GM19328 (cell line): ENCODE results near the gene GNB2.
"Not testable (repeated sequence)": the region's sequence is repeated elsewhere in the genome, so short reads cannot be mapped to it uniquely, and the experiment has no call there.

Experiments used
- ATAC-seq: cut with Tn5 transposase; IDR thresholded peaks from one replicate; pipeline ENCODE4 v1.9.1; 2021; ENCODE audit warnings: mild to moderate bottlenecking, moderate library complexity; ENCODE audit not compliant: unreplicated experiment

The GNB2 gene

DNA sequence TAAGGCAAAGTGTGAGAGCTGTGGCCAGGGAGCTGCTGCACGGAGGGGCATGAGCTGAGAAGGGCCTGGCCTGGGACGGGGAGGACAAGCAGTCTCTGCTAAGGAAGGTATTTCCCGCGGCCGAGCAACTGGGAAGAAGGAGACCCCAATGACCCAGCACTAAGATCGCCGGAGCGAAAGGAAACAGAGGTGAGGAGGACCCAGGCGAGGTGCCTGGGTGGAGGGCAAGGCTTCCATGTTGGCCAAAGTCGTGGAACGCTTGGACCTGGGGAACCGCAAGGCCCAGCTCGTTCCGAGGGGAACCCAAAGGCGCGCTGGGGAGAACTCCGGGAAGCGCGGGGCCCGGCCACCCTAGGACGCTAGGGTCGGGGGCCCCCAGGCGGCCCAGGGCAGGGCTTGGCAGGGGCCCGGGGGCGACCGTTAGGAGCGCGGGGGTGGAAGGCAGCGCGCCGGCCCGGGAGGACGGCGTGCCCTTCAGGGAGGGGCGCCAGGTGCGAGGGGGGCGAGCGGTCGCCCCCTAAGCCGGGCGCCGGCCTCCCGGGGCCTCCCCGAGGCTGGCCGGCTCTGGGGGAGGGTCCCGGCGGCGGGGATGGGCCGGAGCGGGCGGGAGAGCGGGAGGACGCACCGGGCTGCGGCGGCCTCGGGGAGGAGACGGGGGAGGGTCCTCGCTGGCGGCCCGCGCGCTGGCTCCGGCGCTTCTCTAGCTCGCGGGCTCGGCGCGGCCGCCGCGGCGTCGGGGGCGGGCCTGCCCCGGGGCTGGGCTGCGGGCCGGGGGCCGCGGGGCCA is 20.0 kb downstream of the GNB2 start:
- no peak for ATAC-seq

DNA sequence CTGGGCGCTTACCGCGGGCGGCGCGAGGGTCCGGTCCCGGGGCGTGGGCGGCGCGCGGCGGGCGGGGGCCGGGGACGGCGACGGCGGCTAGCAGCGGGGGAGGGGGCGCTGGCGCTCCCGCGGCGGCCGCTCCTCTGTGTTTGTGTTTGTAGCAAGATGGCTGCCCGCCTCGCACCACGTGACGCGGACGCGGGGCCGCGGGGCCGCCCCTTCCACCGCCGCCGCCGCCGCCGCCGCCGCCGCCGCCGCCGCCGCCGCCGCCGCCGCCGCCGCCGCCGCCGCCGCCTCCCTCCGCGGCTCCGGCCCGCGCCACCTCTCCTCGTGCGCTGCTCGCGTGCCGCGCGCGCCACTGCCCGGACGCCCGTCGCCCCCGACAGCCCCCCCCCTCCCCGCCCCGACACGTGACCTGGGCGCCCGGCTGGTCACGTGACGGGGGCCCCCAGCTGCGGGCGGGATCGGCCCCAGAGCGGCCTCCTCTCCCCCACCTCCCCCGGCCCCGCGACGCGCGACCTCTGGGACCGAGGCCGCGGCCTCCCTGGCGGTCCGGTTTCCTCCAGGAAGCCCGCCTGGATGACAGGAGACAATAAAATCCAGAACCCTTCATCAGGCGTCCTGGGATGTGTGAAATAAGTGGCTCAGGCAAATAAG is 20.7 kb downstream of the GNB2 start, which contains the start of gene GIGYF1:
Gene GIGYF1, minus strand, starts transcription at position 153 of the 648 bp plus-strand sequence. CDS start 6,012 bp downstream, outside the sequence.
- no peak for ATAC-seq

DNA sequence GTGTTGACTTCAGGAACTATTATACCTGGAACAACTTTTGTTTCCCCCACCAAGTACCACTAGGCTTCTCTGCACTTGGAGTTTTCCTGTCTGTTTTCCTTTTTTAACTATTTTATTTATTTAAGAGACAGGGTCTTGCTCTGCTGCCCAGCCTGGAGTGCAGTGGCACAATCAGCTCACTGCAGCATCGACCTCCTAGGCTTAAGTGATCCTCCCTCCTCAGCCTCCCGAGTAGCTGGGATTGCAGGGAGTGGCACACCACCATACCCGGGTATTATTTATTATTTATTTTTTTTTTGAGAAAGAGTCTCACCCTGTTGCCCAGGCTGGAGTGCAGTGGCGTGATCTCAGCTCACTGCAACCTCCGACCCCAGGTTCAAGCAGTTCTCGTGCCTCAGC is 22.6 kb downstream of the GNB2 start:
- no peak for ATAC-seq

DNA sequence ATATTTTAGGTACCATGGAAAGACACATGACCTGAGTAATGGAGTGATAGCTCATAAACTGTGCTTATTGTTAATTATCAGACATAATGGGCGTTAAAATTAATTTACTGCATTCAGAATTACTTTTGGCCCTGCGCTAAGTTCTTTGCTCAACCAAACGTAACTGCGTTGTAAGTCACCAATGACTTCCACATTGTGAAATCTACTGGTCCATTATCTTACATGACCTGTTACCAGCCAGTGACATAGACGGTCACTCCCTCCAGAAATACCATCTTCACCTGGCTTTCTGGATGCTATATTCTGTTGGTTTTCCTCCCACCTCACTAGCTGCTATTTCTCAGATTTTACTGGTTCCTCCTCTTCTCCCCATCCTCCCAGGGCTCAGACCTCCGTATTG is 25.5 kb downstream of the GNB2 start:
- no peak for ATAC-seq

DNA sequence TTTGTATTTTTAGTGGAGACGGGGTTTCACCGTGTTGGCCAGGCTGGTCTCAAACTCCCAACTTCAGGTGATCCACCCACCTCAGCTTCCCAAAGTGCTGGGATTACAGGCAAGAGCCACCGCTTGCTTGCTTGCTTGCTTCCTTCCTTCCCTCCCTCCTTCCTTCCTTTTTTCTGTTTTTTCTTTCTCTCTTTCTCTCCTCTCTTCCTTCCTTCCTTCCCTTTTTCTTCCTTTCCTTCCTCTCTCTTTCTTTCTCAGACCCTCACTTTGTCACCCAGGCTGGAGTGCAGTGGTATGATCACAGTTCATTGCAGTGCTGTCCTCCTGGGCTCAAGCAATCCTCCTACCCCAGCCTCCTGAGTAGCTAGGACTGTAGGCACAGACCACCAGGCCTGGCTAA is 27.5 kb downstream of the GNB2 start:
- ATAC-seq, result not testable (repeated sequence)

DNA sequence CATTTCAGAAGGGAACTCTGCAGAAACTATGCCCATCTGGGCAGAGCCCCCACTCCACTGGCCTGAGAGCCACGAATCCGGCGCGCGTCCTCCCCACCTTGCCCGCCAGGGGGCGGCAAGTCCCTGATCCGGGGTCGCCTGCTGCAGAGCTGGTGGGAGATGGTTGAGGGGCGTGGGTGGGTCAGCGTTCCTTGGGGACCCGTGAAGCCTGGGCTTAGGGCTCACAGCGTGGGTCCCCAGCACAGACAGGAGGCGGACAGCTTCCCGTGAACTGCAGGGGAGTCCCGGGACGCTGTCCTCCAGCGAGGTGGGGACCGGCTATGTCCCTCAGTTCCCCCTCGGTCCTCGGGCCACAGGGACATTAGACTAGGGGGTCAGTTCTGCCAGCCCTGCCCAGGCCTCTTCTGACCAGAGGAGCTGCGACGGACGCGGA is 31.8 kb downstream of the GNB2 start:
- peak; percentile 43 for ATAC-seq

DNA sequence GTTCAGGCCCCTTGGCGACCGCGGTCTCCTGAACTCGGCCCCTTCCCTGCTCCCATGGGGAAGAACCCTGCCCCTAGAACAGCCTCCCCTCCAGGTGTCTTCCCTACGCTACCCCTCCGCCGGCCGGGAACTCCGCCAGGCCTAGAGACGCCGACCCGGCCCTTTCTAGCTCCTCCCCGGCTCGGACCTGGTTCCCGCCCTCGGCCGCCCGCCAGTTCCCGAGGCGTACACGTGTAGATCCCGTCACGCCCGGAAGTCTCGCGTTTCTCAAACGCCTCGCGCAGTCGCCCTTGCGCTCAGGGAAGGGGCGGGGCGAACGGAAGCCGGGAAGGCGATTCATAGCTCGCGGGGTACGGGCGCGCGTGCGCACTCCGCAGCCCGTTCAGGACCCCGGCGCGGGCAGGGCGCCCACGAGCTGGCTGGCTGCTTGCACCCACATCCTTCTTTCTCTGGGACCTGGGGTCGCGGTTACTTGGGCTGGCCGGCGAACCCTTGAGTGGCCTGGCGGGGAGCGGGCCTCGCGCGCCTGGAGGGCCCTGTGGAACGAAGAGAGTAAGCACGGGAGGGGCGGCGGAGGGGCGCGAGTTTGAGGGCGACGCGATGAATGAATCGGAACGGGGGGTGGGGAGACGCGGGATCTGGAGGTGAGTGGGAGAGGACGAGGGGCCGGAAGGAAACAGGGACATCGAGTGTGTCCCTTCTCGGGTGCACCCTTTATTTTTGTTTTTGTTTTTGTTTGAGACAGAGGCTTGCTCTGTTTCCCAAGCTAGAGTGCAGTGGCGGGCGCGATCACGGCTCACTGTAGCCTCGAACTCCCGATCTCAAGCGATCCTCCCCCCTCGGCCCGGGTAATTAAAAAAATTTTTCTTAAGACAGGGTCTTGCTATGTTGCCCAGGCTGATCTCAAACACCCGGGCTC is 32.5 kb downstream of the GNB2 start, which contains the start of gene POP7:
Gene POP7, plus strand, starts transcription at position 369 of the 919 bp plus-strand sequence. CDS start 710 bp downstream, outside the sequence.
- ATAC-seq, result peak; percentile 88

DNA sequence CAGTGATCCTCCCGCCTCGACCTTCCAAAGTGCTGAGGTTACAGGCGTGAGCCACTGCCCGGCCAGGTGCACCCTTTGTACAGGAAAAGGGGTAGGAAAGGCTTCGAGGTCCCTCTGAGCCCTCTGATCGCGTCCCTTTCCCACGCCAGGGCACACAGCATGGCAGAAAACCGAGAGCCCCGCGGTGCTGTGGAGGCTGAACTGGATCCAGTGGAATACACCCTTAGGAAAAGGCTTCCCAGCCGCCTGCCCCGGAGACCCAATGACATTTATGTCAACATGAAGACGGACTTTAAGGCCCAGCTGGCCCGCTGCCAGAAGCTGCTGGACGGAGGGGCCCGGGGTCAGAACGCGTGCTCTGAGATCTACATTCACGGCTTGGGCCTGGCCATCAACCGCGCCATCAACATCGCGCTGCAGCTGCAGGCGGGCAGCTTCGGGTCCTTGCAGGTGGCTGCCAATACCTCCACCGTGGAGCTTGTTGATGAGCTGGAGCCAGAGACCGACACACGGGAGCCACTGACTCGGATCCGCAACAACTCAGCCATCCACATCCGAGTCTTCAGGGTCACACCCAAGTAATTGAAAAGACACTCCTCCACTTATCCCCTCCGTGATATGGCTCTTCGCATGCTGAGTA is 33.3 kb downstream of the GNB2 start:
- ATAC-seq, result no peak

DNA sequence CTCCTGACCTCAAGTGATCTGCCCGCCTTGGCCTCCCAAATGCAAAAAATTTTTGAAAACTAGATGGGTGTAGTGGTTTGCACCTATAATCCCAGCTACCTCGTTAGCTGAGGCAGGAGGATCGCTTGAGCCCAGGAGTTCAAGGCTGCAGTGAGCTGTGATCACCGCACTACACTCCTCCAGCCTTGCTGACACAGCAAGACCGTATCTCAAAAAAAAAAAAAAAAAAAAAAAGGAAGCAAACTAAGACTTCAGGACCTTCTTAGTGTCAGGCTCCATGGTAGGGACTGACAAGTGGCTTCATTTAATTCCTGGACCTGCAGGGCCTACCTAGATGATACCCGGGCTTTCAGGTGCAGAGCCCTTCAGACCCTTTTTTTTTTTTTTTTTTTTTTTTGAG is 34.9 kb downstream of the GNB2 start:
- no peak for ATAC-seq

DNA sequence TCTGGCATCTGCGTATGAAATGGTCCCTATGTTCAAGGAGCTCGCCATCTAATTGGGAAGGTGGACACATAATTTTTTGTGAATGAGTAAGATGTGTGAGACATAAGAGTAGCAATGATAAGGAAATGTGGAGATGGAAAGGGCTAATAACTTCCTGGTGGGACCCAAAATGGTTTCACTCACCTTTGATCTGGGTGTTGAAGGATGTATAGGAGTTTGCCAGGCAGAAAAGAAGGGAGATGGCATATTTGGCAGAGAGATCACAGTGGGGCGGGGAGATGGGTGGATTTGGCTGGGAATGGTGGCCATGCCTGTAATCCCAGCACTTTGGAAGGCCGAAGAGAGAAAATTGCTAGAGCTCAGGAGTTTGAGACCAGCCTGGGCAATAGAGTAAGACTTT is 36.9 kb downstream of the GNB2 start:
- ATAC-seq, result no peak

DNA sequence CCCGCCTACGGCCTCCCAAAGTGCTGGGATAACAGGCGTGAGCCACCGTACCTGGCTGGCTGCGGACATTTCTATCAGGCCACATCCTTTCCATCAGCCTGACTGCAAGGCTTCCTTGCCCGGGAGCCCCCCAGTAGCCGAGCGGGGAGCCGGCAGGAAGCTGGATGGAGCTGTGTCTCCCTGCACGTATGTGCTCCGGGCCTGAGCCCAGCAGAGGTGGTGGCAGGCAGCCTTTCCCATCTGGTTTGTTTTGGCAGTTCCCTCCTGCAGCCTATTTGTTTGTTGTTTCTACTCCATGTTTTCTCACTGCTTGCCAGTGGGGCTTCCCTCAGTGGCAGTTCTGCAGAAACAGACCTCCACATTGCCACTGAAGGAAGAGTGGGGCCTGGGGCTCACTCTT is 37.8 kb downstream of the GNB2 start:
- no peak for ATAC-seq

DNA sequence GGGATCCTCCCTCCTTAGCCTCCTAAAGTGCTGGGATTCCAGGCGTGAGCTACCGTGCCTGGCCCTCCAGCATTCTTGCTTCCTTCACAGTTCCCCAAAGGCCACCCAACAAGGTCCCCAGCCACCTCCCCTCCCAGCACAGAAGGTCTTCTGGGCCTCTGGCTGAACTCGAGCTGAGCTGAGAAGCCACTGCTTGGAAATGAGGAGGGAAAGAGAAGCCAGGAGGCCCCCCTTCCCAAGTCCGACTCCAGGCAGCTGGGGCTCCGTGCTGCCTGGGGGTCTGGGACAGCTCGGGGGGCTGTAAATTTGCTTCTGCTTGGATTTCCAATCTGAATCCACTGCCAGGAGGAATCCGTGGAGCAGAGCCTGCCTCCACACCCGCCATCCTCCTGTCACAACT is 41.2 kb downstream of the GNB2 start:
- ATAC-seq, result no peak

DNA sequence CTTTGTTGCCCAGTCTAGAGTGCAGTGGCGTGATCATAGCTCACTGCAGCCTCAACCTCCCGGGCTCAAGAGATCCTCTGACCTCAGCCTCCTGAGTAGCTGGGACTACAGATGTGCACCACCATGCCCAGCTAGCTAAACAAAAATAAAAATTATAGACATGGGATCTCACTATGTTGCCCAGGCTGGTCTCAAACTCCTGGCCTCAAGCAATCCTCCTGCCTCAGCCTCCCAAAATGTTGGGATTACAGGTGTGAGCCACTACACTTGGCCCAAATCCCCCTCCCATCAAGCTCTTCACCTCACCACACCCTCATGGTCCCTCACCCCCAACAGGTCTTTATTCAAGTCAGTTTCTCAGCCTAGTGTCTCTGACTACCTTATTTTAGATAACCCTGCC is 43.5 kb downstream of the GNB2 start:
- not testable (repeated sequence) for ATAC-seq

DNA sequence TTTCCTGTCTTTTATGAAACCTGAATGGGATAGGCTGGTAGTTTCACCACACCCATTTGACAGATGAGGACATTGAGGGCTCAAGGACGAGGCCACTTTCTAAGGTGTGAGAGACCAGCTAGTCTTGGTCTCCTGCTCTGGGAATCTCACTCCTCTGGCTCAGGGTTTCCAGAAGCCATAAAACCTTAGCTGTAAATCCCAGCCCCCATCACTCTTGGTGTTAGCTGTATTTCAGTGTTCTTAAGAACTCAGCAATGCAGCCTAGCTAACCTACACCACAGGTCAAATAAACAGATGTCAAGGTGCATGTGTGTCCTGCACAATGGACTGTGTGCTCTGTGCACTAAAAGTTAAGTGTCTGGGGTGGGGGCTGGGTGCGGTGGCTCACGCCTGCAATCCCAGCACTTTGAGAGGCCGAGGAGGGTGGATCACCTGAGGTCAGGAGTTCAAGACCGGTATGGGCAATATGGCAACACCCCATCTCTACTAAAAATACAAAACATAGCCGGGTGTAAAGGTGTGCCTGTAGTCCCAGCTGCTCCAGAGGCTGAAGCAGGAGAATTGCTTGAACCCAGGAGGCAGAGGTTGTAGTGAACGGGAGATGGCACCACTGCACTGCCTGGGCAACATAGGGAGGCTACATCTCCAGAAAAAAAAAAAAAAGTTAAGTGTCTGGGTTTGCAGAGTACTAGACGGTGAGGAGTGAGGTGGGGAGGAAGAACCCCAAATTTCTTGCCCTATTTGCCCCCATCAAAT is 46.2 kb downstream of the GNB2 start:
- no peak for ATAC-seq

DNA sequence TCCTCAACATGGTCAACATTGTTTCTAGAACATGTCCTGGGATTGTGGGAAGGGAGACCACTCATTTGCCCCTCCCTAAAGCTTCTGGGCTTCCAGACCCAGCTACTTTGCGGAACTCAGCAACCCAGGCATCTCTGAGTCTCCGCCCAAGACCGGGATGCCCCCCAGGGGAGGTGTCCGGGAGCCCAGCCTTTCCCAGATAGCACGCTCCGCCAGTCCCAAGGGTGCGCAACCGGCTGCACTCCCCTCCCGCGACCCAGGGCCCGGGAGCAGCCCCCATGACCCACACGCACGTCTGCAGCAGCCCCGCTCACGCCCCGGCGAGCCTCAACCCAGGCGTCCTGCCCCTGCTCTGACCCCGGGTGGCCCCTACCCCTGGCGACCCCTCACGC is 46.7 kb downstream of the GNB2 start, which contains the start of gene EPO:
Gene EPO, plus strand, starts transcription at position 190 of the 392 bp plus-strand sequence. CDS start 513 bp downstream, outside the sequence.
- ATAC-seq, result no peak

DNA sequence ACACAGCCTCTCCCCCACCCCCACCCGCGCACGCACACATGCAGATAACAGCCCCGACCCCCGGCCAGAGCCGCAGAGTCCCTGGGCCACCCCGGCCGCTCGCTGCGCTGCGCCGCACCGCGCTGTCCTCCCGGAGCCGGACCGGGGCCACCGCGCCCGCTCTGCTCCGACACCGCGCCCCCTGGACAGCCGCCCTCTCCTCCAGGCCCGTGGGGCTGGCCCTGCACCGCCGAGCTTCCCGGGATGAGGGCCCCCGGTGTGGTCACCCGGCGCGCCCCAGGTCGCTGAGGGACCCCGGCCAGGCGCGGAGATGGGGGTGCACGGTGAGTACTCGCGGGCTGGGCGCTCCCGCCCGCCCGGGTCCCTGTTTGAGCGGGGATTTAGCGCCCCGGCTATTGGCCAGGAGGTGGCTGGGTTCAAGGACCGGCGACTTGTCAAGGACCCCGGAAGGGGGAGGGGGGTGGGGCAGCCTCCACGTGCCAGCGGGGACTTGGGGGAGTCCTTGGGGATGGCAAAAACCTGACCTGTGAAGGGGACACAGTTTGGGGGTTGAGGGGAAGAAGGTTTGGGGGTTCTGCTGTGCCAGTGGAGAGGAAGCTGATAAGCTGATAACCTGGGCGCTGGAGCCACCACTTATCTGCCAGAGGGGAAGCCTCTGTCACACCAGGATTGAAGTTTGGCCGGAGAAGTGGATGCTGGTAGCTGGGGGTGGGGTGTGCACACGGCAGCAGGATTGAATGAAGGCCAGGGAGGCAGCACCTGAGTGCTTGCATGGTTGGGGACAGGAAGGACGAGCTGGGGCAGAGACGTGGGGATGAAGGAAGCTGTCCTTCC is 47.3 kb downstream of the GNB2 start:
- ATAC-seq, result no peak

DNA sequence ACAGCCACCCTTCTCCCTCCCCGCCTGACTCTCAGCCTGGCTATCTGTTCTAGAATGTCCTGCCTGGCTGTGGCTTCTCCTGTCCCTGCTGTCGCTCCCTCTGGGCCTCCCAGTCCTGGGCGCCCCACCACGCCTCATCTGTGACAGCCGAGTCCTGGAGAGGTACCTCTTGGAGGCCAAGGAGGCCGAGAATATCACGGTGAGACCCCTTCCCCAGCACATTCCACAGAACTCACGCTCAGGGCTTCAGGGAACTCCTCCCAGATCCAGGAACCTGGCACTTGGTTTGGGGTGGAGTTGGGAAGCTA is 47.9 kb downstream of the GNB2 start:
- no peak for ATAC-seq

DNA sequence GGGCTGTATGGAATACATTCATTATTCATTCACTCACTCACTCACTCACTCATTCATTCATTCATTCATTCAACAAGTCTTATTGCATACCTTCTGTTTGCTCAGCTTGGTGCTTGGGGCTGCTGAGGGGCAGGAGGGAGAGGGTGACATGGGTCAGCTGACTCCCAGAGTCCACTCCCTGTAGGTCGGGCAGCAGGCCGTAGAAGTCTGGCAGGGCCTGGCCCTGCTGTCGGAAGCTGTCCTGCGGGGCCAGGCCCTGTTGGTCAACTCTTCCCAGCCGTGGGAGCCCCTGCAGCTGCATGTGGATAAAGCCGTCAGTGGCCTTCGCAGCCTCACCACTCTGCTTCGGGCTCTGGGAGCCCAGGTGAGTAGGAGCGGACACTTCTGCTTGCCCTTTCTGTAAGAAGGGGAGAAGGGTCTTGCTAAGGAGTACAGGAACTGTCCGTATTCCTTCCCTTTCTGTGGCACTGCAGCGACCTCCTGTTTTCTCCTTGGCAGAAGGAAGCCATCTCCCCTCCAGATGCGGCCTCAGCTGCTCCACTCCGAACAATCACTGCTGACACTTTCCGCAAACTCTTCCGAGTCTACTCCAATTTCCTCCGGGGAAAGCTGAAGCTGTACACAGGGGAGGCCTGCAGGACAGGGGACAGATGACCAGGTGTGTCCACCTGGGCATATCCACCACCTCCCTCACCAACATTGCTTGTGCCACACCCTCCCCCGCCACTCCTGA is 49.1 kb downstream of the GNB2 start:
- ATAC-seq, result no peak
